Measurements from ENCODE around the gene STK10.

STK10 gene

DNA sequence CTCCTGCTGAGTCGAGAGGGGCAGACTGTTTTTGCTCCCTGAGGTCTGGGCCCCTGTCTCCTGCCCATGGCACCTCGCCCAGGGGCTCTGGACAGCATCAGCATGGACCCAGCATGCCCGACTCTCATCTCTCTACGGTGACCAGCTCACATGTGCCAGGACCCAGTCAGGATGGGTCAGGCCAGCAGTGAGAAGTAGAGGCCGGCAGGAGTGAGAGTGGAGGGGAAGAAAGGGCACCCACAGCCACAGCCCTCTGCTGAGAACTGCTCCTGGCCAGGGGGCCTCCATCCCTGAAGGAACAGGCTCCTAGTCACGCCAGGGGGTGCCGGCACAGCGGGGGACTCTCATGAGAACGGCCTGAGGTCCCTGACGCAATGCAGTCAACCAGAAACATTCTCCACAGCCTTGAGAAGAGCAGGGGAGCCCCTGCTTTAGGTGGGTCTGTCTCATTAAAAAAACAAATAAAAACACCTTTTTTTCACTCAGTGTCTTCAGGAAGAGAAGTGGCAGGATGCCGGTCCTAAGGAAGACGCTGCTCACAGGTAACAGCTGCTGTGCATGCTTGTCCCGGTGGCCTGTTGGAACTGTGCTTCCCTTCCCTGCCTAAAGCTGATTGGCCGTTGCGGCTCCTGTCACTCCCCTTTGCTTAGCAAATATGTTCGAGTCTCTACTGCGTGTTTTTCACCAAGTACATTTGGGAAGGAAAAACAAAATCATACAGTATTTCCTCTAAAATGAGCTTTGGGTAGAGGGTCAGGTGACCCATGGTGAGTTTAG lies 95.9 kb downstream of the STK10 start:
- H3K27ac ChIP-seq, result no peak overlapping the region
- TF ChIP-seq, protein P1, sequence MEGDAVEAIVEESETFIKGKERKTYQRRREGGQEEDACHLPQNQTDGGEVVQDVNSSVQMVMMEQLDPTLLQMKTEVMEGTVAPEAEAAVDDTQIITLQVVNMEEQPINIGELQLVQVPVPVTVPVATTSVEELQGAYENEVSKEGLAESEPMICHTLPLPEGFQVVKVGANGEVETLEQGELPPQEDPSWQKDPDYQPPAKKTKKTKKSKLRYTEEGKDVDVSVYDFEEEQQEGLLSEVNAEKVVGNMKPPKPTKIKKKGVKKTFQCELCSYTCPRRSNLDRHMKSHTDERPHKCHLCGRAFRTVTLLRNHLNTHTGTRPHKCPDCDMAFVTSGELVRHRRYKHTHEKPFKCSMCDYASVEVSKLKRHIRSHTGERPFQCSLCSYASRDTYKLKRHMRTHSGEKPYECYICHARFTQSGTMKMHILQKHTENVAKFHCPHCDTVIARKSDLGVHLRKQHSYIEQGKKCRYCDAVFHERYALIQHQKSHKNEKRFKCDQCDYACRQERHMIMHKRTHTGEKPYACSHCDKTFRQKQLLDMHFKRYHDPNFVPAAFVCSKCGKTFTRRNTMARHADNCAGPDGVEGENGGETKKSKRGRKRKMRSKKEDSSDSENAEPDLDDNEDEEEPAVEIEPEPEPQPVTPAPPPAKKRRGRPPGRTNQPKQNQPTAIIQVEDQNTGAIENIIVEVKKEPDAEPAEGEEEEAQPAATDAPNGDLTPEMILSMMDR (conservative IDR thresholded peaks at IDR 0.05), result no peak
- TF ChIP-seq ZFX (IDR thresholded peaks at IDR 0.05), result no peak

DNA sequence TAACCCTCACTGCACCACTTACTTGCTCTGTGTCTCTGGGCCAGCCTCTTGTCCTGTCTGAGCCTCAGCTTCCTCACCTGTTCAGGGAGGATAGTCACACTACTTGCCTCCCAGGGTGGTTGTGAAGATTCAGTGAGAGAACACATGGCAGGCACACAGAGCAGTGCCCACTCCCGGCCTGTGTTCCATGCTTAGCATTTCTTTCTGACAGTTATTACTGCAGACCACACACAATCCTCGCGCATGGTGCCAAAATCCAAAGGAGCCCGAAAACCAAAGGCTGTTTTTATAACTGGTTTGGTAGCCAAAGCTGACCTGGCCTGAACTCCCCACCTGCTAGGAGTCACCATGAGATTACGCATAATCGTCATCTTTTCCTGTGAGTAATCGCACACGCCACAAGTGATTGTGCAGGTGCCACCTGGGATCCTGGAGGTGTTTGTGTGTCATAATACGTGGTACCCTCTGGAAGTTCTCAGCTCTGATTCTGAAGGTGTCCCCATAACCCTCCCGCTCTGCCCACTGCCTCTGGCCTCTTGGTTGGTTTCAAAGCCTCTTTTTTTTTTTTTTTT lies 97.0 kb downstream of the STK10 start:
- TF ChIP-seq ZFX (IDR thresholded peaks at IDR 0.05), result no peak
- TF ChIP-seq, protein P1 (conservative IDR thresholded peaks at IDR 0.05), result no peak
- no peak overlapping the region for H3K27ac ChIP-seq

DNA sequence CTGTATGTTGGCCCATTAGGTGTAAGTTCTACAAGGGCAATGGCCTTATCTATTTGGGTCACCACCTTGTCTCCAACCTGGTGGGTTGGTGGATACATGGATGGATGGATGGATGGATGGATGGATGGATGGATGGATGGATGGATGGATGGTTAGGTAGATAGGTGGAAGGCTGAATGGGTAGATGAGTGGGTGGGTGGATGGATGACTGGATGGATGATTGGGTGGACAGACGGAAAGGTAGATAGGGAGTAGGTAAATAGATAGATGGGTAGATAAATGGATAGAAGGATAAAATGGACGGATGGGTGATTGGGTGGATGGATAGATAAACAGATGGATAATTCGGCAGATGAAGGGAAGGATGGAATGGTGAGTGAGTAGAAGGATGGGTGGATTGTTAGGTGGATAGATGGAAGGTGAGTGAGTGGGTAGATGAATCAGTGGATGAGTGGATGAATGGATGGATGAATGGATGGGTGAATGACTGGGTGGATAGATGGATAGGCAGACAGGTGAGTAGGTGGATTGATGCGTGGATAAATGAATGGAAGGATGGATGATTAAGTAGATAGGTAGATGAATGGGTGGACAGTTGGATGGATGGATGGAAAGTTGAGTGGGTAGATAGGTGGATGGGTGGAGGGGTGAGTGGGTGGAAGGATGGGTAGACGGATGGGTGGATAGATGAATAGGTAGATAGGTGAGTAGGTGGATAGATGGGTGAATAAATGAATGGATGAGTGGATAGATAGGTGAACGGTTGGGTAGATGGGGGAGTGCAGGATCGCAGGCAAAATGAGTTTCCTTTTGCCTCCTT lies 98.5 kb downstream of the STK10 start:
- H3K27ac ChIP-seq, result no peak overlapping the region
- TF ChIP-seq ZFX (IDR thresholded peaks at IDR 0.05), result no peak
- TF ChIP-seq, protein P1 (conservative IDR thresholded peaks at IDR 0.05), result no peak

DNA sequence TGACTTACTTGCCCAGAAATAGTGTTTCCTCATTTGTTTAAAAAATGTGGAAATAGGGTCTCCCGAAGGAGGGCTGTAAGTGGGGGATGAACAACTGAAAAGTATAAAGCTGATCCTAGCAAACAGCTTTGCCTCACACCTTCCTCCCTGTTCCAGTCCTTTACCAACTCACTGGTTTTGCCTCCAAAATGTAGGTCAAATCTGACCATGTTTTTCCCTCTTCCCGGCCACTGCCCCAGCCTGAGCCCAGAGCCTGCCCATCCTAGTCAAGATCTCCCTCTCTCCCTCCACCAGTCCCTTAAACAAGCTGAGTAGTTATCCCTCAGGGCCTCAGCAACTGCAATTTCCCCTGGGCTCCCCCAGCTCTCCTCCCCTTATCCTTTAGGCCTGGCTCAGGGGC lies 99.2 kb downstream of the STK10 start:
- TF ChIP-seq, protein P1 (conservative IDR thresholded peaks at IDR 0.05), result no peak
- TF ChIP-seq ZFX (IDR thresholded peaks at IDR 0.05), result no peak
- no peak overlapping the region for H3K27ac ChIP-seq

DNA sequence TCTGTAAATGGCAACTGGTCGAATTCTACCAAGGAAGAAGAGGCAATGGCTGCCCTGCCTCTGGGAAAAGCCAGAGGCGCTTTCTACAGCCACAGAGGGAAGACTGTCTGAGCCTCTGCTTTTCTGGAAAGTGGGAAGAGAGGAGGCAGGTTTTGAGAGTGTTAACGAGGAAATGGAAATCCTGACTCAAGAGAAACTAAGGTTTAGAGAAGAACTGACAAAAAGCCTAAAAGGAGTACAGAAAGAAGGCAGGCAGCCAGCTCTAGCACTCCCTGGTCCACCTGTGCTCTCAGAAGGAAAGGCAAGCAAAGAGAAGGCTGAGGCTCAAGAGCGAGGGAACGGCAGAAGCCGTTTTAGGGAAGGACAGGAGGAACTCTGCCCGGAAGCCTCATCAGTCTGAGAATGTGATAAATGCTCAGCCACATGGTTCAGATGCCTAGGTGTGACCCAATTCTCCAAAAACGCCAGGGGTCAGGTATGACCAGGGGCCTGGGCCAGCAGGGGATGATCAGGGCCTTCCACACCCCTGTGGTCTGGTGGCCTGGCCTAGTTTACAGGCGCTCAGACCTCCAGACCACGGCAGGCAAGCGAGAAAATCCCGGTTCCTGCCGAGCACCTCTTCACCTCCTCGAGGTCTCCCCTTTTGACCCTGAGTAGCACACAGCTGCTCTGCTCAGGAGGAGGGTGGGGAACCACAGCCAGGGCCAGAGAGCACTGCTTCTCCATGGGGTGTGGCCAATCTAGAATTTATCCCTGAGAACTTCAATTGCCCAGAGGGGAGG lies 101.6 kb downstream of the STK10 start:
- H3K27ac ChIP-seq, result no peak overlapping the region
- no peak for TF ChIP-seq ZFX (IDR thresholded peaks at IDR 0.05)
- TF ChIP-seq, protein P1 (conservative IDR thresholded peaks at IDR 0.05), result no peak

DNA sequence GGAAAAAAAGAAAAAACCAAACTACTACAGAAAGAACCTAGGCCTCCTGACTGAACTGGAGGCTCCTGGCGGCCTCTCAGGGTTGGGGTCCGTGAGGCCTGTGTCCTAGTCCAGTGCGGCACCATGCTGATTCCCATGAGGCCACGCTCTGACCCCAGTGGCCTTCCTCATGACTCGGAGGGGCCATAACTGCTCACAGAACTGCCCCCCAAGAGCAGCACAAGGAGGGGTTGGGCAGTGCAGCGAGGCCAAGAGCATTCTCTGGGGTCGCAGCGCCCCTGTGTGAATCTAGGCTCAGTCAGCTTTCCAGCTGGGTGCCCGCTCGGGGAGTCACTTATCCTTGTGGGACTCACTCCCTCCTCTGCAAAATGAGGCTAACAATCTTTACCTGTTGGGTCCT lies 102.3 kb downstream of the STK10 start:
- no peak overlapping the region for H3K27ac ChIP-seq
- TF ChIP-seq, protein P1 (conservative IDR thresholded peaks at IDR 0.05), result no peak
- no peak for TF ChIP-seq ZFX (IDR thresholded peaks at IDR 0.05)
